GM19099 (cell line): Measurements from ENCODE around the gene PRTG.

Experiments
- POLR2A ChIP-seq: IDR thresholded peaks from 3 replicates; pipeline ENCODE4 v1.6.1; 2011; ENCODE audit warnings: low read depth; ENCODE audit not compliant: insufficient read length; ENCODE audit errors: extremely low read depth

PRTG gene

DNA sequence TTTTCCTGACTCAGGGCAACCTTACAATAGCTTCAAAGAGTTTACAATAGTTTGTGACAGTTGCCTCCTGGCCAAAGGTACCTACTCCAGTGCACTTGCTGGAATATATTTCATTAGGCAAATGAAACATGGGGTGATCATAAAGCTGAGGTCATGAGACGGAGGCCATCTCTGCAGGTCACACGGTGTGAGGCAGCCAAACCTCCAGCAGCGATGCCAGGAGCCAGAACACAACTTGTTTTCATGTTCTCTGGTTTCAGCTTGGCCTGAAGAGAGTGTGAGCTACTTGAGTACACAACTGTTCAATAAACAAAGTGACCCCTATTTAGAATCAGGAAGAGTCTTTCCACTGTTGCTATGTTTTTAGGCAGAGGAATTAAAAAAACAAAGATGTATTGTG, 112.1 kb downstream of the PRTG start:
- no peak for TF ChIP-seq POLR2A

DNA sequence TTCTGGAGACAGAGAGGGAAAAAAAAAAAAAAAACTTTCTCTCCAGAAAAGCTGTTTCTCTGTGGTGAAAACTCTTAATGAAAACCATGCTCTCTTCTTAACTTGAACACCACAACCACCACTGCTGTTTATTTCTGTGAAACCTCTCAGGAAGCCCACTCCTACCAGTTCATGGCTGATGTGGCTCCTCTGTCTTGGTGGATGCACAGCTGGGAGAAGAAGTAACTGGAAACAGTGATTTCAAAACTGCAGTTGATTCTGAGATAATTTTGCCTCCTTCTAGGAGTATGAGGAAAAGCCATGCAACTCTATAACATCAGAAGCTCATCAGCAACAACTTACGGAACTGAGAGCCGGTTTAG, 114.6 kb downstream of the PRTG start:
- no peak for TF ChIP-seq POLR2A

DNA sequence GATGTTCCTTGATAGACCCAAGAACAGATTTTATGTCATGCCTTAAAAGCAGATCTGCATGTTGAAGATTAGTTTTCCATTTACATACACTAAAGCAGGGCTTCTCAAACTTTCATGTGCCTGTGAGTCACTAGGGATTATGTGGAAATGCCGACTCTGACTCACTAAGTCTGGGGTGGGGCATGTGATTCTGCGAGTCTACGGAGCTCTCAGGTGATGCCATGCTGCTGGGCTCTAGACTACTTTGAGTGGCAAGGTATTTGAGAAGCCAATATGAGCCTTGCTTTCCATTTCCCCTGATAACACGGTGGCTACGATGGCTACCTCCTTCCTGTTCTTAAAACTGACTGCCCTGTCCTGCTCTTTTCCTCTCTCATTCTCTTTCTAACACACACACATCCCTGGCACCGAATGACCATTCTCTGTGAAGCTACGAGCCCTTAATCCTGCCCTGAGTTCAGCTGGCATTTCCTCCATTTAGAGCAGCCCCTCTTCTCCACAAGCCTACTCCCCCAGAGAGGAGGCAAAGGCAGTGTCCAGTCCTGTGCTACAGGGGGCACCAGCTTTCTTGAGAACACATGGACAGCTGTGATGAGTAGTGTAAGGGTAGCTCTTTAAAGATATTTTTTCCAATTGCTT, 115.1 kb downstream of the PRTG start:
- TF ChIP-seq POLR2A, result no peak

DNA sequence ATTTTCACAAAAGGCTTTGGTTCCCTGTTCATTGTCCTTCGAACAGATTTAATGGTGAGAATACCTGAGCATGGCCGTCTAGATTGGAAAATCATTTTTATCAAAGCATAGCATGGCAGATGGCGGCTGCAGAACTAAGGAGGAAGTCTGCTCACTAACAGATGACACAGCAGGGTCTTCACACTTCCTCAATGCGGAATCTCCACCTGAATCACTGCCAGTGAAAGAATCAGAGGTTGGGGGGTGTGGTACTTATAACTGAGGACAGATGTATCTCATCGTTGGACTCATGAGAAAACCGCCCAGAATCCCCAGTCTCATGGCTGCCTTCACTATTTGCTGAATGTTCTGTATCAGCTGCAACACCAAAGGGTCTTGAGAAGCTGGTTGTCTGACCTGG, 123.2 kb downstream of the PRTG start:
- no peak for TF ChIP-seq POLR2A

DNA sequence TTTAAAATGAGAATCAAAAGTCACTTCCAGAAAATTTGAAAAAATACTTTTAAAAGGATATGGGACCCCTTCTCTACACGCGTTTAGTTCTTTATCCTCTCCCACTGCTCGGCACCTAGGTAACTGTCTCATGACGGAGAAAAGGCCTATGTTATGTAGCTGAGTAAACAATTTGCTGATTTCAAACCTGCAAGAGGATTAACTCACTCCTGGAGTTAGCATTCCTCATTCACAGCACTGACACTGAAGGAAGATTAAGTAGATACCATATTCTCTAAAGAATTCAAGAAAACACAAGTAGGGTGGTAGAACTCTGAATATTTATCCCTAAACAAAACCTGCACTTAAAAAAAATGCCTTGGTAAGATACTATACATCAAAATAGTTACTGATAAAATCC, 124.6 kb downstream of the PRTG start:
- TF ChIP-seq POLR2A, result no peak

DNA sequence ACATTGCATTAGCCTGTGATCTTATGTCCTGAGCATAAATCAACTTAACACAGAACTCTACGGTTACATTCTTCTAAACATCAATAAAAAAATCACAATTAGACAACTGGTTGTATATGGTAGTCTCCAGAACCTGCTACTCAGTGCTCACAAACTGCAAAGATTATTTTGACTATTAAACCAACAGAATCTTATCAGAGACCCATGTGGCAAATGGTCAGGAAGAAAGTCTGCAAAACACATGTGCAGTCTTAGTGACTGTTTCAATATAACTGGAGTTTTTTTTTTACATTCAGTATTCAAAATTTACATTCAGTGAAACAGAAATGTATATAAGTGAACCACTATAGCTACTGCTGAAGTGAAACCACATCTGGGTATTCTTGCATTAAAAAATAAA, 127.5 kb downstream of the PRTG start:
- no peak for TF ChIP-seq POLR2A

DNA sequence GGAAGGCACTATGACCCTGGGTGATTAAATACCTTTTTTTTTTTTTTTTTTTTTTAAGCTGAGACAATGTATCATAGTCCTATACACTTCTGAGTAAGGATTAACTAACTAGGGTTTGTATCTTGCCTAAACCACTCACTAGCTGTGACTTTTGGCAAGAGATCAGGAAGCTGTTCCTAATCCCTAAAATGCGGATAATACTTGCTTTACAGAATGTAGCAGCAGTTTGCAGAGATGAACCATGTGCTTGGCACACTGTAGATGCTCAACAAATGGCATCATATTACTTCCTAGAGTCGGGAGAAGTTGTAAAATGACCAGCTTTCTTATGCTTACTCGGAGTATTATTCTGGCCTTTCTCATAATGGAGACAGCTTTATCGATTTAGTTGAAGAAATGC, 129.2 kb downstream of the PRTG start:
- TF ChIP-seq POLR2A, result no peak

DNA sequence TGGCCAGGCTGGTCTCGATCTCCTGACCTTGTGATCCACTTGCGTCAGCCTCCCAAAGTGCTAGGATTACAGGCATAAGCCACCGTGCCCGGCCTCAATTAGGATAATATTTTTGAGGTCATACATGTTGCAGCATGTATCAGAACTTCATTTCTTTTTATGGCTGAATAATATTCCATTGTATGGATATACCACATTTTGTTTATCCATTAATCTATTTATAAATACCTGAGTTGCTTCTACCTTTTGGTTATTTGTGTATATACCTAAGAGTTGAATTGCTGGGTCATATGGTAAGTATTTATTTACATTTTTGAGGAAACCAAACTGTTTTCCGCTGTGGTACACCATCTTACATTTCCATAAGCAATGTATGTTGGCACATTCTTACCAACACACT, 136.7 kb downstream of the PRTG start:
- TF ChIP-seq POLR2A, result no peak

DNA sequence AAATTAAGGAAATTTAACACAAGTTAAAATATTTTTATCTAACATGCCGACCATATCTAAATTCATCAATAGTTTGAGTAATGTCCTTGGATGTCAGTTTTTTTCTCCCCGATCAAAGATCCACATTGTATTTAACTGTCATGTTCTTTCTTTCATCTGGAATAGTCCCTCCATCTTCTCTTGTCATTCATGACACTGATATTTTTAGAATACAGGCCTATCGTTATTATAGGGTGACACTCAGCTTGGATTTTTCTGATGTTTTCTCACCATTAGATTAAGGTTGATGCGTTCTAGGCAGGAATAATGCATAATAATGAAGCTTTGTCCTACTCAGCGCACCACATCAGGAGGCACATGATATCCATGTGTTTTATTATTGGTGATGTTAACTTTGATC, 141.6 kb downstream of the PRTG start:
- no peak for TF ChIP-seq POLR2A

DNA sequence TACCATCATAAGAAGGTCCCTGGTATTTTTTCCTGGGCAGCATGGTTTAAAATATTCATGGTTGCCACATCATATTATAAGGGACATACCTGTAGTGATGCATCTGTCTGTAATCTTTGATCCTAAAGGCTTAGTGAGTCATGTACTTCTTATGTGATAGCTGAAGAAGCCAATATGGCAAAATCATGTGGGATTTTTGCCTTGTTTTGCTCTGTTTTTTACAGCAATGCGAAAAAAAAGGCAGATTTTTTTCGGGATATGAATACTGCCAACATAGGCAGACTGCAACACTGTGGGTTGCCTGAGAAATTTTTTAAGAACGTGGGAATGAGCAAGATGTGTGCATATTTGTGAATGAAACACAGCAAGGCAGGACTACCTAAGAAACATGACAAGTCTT, 143.5 kb downstream of the PRTG start:
- no peak for TF ChIP-seq POLR2A

DNA sequence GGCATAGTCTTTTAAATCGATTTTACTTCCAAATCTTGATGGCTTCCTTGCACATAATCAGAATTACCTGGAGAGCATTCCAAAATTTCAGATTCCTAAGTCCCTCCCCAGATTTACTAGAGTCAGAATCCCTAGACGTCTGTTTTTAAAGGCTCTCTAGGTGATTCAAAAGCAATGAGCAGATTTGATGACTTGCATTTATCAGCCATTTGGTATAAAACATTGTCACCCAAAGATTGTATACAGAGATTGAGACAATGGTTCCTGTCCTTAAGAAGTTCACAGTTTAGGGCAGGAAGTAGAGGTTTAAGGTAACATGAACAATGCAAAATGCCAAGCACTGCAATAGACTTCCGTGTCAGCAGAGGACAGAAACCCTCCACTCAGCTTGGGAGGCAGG, 152.2 kb downstream of the PRTG start:
- TF ChIP-seq POLR2A, result no peak

DNA sequence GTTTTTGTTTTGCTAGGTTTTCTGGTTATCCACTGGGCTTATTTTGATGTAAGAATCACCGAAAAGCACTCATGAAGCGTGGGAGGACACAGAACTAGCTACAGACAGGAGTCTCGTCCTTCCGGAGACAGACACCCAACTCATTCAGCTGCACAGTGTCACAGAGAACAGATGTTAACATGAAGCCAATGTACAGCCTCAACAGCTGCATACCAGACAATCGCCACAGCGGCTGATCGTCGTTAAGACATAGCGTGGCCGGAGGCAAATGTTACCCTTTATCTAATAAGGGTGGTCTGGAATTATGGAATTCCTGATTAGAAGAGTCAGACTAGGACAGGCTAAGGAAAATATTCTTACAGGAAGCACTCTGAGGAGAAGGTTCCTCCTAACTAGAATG, 153.7 kb downstream of the PRTG start:
- TF ChIP-seq POLR2A, result no peak

DNA sequence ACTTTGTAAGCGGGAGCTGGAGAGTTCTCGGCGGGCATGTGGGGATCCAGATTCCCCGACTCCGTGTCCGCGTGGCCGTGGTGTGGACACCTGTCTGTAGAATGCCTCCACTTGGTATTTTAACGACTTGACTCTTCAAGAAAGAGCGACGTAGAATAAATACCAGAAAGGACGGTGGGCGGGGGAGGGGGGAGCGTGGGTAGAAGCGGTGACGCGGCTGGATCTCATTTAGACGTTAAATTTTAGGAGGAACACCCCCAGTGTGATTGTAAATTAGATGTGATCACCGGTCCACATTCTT, 154.2 kb downstream of the PRTG start:
- no peak for TF ChIP-seq POLR2A

DNA sequence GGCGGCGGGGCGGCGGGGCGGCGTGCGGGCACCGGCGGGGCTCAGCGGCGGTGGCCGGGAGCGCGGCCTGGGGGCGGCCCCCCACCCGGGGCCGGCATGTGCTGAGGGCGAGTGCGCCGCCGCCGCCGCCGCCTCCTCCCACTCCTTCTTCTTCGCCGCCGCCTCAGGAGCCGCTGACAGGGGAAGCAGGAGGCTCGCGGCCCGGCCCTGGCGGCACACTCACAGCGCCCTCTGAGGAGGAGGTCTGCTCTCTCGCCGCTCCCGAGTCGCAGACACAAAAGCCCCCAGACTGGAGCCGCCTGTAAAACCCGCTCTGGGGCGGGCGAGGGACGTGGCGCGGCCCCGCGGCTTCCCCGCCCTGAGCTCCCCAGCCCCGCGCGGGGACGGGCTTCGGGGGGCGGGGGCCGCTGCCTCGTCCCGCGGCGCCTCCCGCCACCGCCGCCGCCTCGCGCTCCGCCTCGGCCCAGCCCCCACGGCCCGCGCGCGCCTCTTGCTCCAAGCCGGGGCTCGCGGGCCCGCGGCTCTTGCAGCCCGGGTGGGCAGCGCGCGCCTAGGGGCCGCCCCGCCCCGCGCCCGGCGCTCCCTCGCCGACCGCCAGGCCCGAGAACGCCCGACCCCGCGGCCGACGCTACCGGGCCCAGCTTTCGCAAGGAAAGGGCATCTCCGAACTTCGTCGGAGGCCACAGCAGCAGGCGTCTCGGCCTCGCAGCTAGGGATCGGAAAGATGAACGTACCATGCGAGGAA, 154.7 kb downstream of the PRTG start, which contains the start of gene PYGO1:
TSS of gene PYGO1 (minus strand) at position 276 of the 745 bp plus-strand sequence. CDS start 462 bp downstream, outside the sequence.
- no peak for TF ChIP-seq POLR2A

DNA sequence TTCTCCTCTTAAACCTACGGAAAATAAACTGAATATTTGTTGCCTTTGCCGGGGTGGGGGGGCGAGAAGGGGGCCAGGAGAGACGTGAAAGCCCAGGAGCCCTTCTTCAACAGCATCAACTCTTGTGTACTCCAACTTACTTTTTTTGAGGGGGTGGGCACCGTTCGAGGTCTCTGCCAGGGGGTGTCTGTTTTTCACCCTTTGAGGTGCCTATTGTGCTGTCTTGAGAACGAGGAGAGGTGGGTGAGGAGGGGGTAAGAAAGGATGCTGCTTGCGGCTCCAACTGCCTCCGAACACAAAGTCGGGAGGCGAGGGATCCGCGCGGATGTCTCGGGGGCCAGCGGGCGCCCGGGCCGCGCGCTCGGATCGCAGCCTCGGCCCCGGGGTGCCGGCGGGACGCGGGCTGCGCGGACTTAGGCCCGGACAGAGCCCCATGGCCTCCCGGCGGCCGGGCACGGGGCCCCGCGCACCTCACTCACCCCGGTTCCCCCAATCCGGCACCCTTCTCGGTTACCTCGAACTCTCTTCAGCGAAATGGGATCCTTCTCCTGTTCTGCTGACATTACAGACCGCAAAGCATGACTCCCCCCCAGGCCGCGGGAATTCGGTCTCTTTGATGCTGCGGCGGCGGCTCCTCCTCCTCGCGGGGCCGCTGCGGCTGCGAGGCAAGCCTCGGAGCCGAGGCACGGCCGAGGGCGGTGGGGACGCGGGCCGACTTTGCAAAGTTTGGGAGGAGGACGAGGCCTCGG, 155.5 kb downstream of the PRTG start:
- TF ChIP-seq POLR2A, result no peak

DNA sequence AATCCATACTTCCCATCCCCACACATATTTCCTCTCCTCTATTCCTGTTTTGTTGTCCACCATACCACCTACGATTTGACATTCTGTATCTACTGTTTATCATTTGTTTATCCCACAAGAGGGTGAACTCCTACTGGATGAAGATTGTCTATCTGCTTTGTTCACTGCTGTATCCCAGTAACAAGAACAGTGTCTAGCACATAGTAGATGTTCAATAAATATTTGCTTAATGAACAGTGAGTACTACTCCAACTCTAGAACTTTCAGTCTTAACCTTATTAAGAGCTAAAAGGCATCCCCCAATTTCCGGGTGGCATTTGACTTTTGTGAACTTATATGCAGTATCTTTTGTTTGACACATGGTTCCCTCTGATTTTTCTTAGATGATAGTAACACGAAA, 156.1 kb downstream of the PRTG start:
- TF ChIP-seq POLR2A, result no peak
